ENCODE data around the gene WNT16.
A peak's percentile ranks its signal among the peaks of the same experiment; 100 is the strongest.

DNA sequence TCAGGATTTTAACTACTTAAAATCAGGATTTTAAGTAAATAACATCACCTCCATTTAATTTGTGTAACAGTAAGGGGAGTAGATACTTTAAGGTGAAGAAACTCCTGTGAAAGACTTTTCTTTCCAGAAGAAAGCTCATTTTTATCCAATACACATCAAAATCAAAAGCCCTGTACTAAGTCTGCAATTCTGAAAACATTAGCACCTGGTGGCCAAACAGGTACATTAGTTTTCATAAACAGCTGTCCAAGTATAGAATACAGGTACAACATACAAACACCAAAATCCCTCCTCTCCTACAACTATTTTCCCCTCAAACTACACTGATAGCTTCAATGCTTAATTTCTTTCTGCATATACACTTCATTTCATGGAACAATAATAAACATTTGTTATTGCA is 44.4 kb downstream of the WNT16 start:
- TF ChIP-seq CTCF (IDR thresholded peaks at IDR 0.05) (peak in 4 of 6 experiments; percentile 7 to 26 (median 20)), POLR2A (IDR thresholded peaks at IDR 0.05) (no peak)
